ENCODE data around the gene SERINC5.

Gene SERINC5

DNA sequence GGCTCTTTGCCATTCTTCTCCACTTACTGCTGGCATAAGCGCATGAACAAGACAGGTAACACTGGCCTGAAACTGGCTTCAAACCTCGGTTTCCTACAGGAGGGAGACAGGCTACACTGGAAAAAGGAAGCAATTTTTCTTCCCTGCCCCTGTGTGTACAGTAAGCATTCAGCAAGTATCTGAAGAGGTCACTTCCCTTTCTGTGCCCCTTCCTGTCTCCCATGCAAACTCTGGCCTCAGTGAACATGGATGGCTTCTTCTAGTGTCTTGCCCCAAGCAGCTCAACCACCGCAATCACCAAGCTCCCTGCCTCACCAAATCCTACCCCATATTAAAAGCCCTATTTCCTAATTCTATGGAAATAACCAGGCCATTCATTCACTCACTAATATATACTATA lies 42.4 kb downstream of the SERINC5 start:
- TF ChIP-seq CTCF (conservative IDR thresholded peaks at IDR 0.05; ENCODE audit: low read depth, low read length) = no peak
- Histone ChIP-seq H3K27me3 (ENCODE audit: insufficient read depth, low read depth) (no peaks in the 10 kb centered on the region), H3K27ac (no peak overlapping the region), H3K36me3 (ENCODE audit: insufficient read depth) (no peaks in the 10 kb centered on the region), H3K79me2 (ENCODE audit: insufficient read depth, low read depth) (peaks cover 16% of the 10 kb centered on the region; the same call in 1 of the 2 replicates), H3K4me1 (ENCODE audit: low read depth, poor library complexity, severe bottlenecking) (peaks cover 8% of the 10 kb centered on the region), H2AFZ (ENCODE audit: low read depth) (no peak overlapping the region), H3K4me3 (IDR thresholded peaks at IDR 0.05; ENCODE audit: insufficient read depth, low read depth, low read length) (no peak overlapping the region), H3K4me2 (no peak overlapping the region), H4K20me1 (ENCODE audit: insufficient read depth) (no peaks in the 10 kb centered on the region), H3K9ac (no peak overlapping the region)

DNA sequence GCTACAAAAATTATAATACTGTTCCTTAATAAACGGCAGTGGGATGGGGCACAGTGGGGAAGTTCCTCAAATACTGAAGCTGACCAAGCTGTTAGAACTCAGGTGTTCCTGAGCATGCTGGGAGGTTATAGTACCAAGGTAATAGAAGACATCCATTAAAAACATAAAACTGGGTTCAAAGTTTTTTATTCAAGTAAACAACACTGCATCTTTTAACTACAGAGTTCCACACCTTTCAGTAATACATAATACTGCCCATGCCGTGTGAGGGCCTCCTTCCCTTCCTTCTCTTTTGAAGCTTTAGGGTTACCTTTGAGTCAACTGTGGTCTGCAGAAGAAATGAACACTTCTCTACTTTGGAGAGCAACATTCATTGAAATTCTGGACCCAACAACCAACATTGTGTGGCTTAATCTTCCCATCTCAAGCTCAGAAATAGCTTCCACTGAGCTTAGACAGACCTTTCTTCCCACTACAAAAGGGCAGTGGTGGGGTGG lies 43.6 kb downstream of the SERINC5 start:
- no peaks in the 10 kb centered on the region for H4K20me1 ChIP-seq (ENCODE audit: insufficient read depth)

GRCh38 chr5:80211327-80211726 lies 44.5 kb downstream of the SERINC5 start:
- Histone ChIP-seq H3K4me2 (no peak overlapping the region), H2AFZ (ENCODE audit: low read depth) (no peak overlapping the region), H3K4me3 (IDR thresholded peaks at IDR 0.05; ENCODE audit: insufficient read depth, low read depth, low read length) (no peak overlapping the region), H3K9ac (no peak overlapping the region), H3K27me3 (ENCODE audit: insufficient read depth, low read depth) (no peaks in the 10 kb centered on the region), H3K36me3 (ENCODE audit: insufficient read depth) (no peaks in the 10 kb centered on the region), H4K20me1 (ENCODE audit: insufficient read depth) (no peaks in the 10 kb centered on the region), H3K27ac (no peak overlapping the region), H3K4me1 (ENCODE audit: low read depth, poor library complexity, severe bottlenecking) (no peaks in the 10 kb centered on the region), H3K79me2 (ENCODE audit: insufficient read depth, low read depth) (peaks cover 4% of the 10 kb centered on the region; the same call in 1 of the 2 replicates)
- TF ChIP-seq CTCF (conservative IDR thresholded peaks at IDR 0.05; ENCODE audit: low read depth, low read length) = no peak

More for the DNA sequence above, 43.6 kb downstream of the SERINC5 start:
- Histone ChIP-seq H2AFZ (ENCODE audit: low read depth) (no peak overlapping the region), H3K79me2 (ENCODE audit: insufficient read depth, low read depth) (peaks cover 5% of the 10 kb centered on the region; the same call in 1 of the 2 replicates), H3K9ac (no peak overlapping the region), H3K4me2 (no peak overlapping the region), H3K4me1 (ENCODE audit: low read depth, poor library complexity, severe bottlenecking) (peaks cover 5% of the 10 kb centered on the region), H3K27me3 (ENCODE audit: insufficient read depth, low read depth) (no peaks in the 10 kb centered on the region), H3K36me3 (ENCODE audit: insufficient read depth) (no peaks in the 10 kb centered on the region), H3K4me3 (IDR thresholded peaks at IDR 0.05; ENCODE audit: insufficient read depth, low read depth, low read length) (no peak overlapping the region), H3K27ac (no peak overlapping the region)
- no peak for TF ChIP-seq CTCF (conservative IDR thresholded peaks at IDR 0.05; ENCODE audit: low read depth, low read length)

DNA sequence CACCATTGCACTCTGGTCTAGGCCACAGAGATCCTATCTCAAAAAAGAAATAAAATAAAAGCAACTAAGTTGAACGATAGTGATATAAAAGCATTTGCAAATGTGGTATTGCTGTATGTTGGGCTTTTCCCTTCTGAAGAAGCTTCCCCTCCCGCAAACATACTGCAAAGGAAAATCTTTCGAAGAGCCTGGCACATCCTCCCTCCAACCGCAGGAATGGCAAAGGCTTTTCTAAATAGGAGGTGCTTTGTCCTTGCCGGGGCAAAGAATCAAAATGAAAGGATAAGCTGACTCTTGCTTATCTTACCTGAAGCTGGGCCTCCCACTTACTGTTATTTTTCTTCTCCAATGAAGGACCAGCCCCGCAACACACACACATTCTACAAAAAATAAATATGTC lies 45.8 kb downstream of the SERINC5 start:
- no peak overlapping the region for H3K4me3 ChIP-seq (IDR thresholded peaks at IDR 0.05; ENCODE audit: insufficient read depth, low read depth, low read length)
- H4K20me1 ChIP-seq (ENCODE audit: insufficient read depth) = no peaks in the 10 kb centered on the region; the same call in 1 of the 2 replicates
- H3K4me1 ChIP-seq (ENCODE audit: low read depth, poor library complexity, severe bottlenecking) = peaks cover 6% of the 10 kb centered on the region
- no peaks in the 10 kb centered on the region for H3K36me3 ChIP-seq (ENCODE audit: insufficient read depth)
- peaks cover 8% of the 10 kb centered on the region; the same call in 1 of the 2 replicates for H3K79me2 ChIP-seq (ENCODE audit: insufficient read depth, low read depth)
- no peaks in the 10 kb centered on the region for H3K27me3 ChIP-seq (ENCODE audit: insufficient read depth, low read depth)
- H2AFZ ChIP-seq (ENCODE audit: low read depth) = no peak overlapping the region
- H3K4me2 ChIP-seq = no peak overlapping the region
- no peak for TF ChIP-seq CTCF (conservative IDR thresholded peaks at IDR 0.05; ENCODE audit: low read depth, low read length)
- no peak overlapping the region for H3K27ac ChIP-seq
- no peak overlapping the region for H3K9ac ChIP-seq

All from KMS-11 (cell line).